Activated CD8-positive, alpha-beta T cell treated with anti-CD3 and anti-CD28 coated beads, Interleukin-2, amount 10 ng/mL, durations not matched to agents 7 days and 5 days (primary cell): ENCODE measurements around the gene MOV10. TPM values are rescaled to one million over a fixed set of nuclear protein-coding genes. Genes with fewer than 3 reads are reported as not detected.

ENCODE experiments used
- ATAC-seq: fragments of 150-1000 bp; cut with Tn5 transposase; one replicate; pipeline ENCODE4 v1.10.0; 2021; ENCODE audit warnings: moderate library complexity
- CTCF ChIA-PET: fragments of 350-600 bp; sonication (Branson Sonifier 250); formaldehyde crosslinking; loops from one replicate; lab custom pipeline; 2021; ENCODE audit warnings: antibody characterized with exemption; lab: Charles Lee
- POLR2A ChIA-PET: fragments of 350-600 bp; sonication (Branson Sonifier 250); formaldehyde crosslinking; loops from one replicate; lab custom pipeline; 2021; ENCODE audit warnings: antibody characterized with exemption; lab: Charles Lee
- DNase-seq: peaks from one replicate; pipeline ENCODE4 v3.0.0-alpha.2; 2020
- H3K27ac Mint-ChIP-seq: one replicate; pipeline ENCODE4 v1.8.0; 2021; ENCODE audit warnings: mild to moderate bottlenecking, mixed read lengths
- H3K27me3 Mint-ChIP-seq: one replicate; pipeline ENCODE4 v1.8.0; 2021; ENCODE audit warnings: low read depth, mixed read lengths
- H3K36me3 Mint-ChIP-seq: one replicate; pipeline ENCODE4 v1.8.0; 2021; ENCODE audit warnings: low read depth, mixed read lengths
- H3K4me1 Mint-ChIP-seq: one replicate; pipeline ENCODE4 v1.8.0; 2021; ENCODE audit warnings: low read depth, mixed read lengths
- H3K4me3 Mint-ChIP-seq: one replicate; pipeline ENCODE4 v1.8.0; 2021; ENCODE audit warnings: mild to moderate bottlenecking, mixed read lengths
- H3K9me3 Mint-ChIP-seq: one replicate; pipeline ENCODE4 v1.8.0; 2022; ENCODE audit warnings: mixed read lengths; ENCODE audit not compliant: insufficient read depth
- total RNA-seq, 2 experiments: library from RNA; stranded (reverse); gene quantifications; one replicate each; pipeline ENCODE4 v1.2.3, GENCODE V29; 2021

MOV10 gene
- total RNA-seq, 2 experiments from 2014 or later, result 120 TPM

- DNase-seq, result no peak
- Mint-ChIP-seq H3K9me3 (no peaks in the 10 kb centered on the region), H3K36me3 (peaks cover 56% of the 10 kb centered on the region), H3K4me1 (peaks cover 44% of the 10 kb centered on the region), H3K27ac (peak overlapping the region; percentile 84), H3K27me3 (no peaks in the 10 kb centered on the region), H3K4me3 (peak overlapping the region; percentile 79)
- CTCF ChIA-PET, result interaction anchor here (1.2 to 4.3 kb wide), 5 partner anchors 25 to 174 kb away, joined by 3 to 19 read pairs (median 17); partner anchors contain the start of gene PPM1J
- no peak for ATAC-seq
- POLR2A ChIA-PET, result interaction anchor here (1.2 to 4.6 kb wide), 9 partner anchors 17 to 57 kb away, joined by 3 to 46 read pairs (median 10); partner anchors contain the start of genes CAPZA1 and ST7L
Observed at GRCh38 chr1:112675728-112676381, 1.4 kb downstream of the MOV10 start.

DNA sequence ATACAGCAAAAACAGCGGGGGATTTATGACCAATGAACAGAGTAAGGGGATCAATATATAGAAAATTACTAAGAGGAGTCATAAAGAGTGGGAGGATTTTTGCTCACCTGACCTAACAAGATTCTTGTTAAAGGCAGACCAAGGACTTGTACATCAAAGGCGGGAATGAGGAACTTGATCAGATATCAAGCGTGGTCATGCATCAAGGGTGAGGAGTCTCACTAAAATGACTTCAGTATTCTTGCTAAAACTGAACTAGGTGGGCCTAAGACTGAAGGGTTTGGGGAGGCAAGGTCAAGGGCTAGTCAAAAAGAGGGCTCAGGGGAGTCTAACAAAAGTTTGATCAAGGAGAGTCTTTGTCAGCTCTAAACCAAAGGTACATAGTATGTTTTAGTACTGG lies 2.1 kb downstream of the MOV10 start:
- ChIA-PET POLR2A (interaction anchor here (3.2 kb wide), 1 partner anchor 28 kb away, joined by 21 read pairs; no protein-coding TSS in a partner anchor), CTCF (interaction anchor here (3.5 to 4.3 kb wide), 2 partner anchors 32 to 39 kb away, joined by 17 to 19 read pairs; partner anchors contain the start of gene PPM1J)
- Mint-ChIP-seq H3K4me1 (peaks cover 44% of the 10 kb centered on the region), H3K9me3 (no peaks in the 10 kb centered on the region), H3K4me3 (no peak overlapping the region), H3K27ac (no peak overlapping the region), H3K27me3 (no peaks in the 10 kb centered on the region), H3K36me3 (peaks cover 52% of the 10 kb centered on the region)
- no peak for DNase-seq
- no peak for ATAC-seq

GRCh38 chr1:112677501-112677900 lies 3.0 kb downstream of the MOV10 start:
- Mint-ChIP-seq H3K27me3 (no peaks in the 10 kb centered on the region), H3K36me3 (peaks cover 43% of the 10 kb centered on the region), H3K4me1 (peaks cover 41% of the 10 kb centered on the region), H3K9me3 (no peaks in the 10 kb centered on the region), H3K4me3 (no peak overlapping the region), H3K27ac (no peak overlapping the region)
- DNase-seq (no peak), ATAC-seq (no peak)
- CTCF ChIA-PET, result no interaction called here
- POLR2A ChIA-PET, result no interaction called here

- DNase-seq (no peak), ATAC-seq (no peak)
- POLR2A ChIA-PET, result no interaction called here
- no peaks in the 10 kb centered on the region for H3K9me3 Mint-ChIP-seq
- H3K4me1 Mint-ChIP-seq, result peaks cover 30% of the 10 kb centered on the region
- H3K27me3 Mint-ChIP-seq, result no peaks in the 10 kb centered on the region
- peaks cover 34% of the 10 kb centered on the region for H3K36me3 Mint-ChIP-seq
- CTCF ChIA-PET, result no interaction called here
- no peak overlapping the region for H3K27ac Mint-ChIP-seq
- no peak overlapping the region for H3K4me3 Mint-ChIP-seq
Observed at GRCh38 chr1:112678605-112679004, 4.1 kb downstream of the MOV10 start.

- Mint-ChIP-seq H3K27me3 (no peaks in the 10 kb centered on the region), H3K4me3 (no peak overlapping the region), H3K36me3 (peaks cover 16% of the 10 kb centered on the region), H3K27ac (no peak overlapping the region), H3K9me3 (no peaks in the 10 kb centered on the region), H3K4me1 (peaks cover 8% of the 10 kb centered on the region)
- POLR2A ChIA-PET, result no interaction called here
- ATAC-seq, result no peak
- CTCF ChIA-PET, result no interaction called here
- no peak for DNase-seq
Observed at GRCh38 chr1:112685913-112686312, 11.5 kb downstream of the MOV10 start.

DNA sequence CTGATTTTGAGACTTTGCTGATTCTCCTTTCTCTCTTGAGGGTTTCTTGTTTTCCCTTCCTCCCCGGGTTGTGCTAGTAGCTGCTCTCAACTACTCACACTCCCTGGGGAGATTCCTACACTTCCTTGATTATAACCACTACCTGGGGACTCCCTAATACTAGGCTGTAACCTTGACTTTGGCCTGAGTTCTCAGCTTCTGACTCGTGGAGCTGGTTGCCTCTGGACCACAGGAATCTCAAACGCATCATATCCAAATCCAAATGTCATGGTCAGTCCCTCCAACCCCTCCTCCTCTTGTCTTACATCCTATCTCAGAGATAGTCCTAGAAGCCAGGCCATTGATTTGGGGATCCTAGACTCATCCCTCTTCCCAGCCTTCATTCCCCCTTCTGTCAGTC lies 12.0 kb downstream of the MOV10 start:
- Mint-ChIP-seq H3K4me3 (no peak overlapping the region), H3K4me1 (peaks cover 8% of the 10 kb centered on the region), H3K9me3 (no peaks in the 10 kb centered on the region), H3K27me3 (no peaks in the 10 kb centered on the region), H3K36me3 (peaks cover 15% of the 10 kb centered on the region), H3K27ac (no peak overlapping the region)
- ChIA-PET POLR2A (interaction anchor here (0.5 kb wide), 1 partner anchor 13 kb away, joined by 3 read pairs; no protein-coding TSS in a partner anchor), CTCF (interaction anchor here (0.7 to 0.9 kb wide), 2 partner anchors 29 to 185 kb away, joined by 3 read pairs; no protein-coding TSS in a partner anchor)
- ATAC-seq (no peak), DNase-seq (no peak)

DNA sequence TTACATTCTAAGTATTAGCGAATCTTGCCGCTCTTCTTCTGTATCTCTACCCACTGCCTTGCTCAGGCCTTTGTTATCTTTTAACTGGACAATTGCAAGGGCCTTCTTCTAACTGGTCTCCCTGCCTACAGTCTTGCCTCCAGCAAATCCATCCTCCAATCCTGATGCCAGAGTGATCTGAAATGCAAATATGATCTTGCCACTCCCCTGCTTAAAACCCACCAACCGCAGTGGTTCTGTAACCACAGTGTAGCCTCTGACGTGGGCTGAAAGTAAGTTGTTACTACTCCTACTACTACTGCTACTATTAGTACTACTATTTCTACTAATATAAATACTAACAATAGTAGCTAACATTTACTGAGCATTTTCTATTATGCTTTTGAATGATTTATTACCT lies 12.4 kb downstream of the MOV10 start:
- no peak for DNase-seq
- Mint-ChIP-seq H3K4me1 (peaks cover 8% of the 10 kb centered on the region), H3K4me3 (no peak overlapping the region), H3K36me3 (peaks cover 17% of the 10 kb centered on the region), H3K9me3 (no peaks in the 10 kb centered on the region), H3K27me3 (no peaks in the 10 kb centered on the region), H3K27ac (no peak overlapping the region)
- ChIA-PET POLR2A (interaction anchor here (0.5 kb wide), 1 partner anchor 13 kb away, joined by 3 read pairs; no protein-coding TSS in a partner anchor), CTCF (interaction anchor here (0.7 to 0.9 kb wide), 2 partner anchors 29 to 185 kb away, joined by 3 read pairs; no protein-coding TSS in a partner anchor)
- no peak for ATAC-seq

DNA sequence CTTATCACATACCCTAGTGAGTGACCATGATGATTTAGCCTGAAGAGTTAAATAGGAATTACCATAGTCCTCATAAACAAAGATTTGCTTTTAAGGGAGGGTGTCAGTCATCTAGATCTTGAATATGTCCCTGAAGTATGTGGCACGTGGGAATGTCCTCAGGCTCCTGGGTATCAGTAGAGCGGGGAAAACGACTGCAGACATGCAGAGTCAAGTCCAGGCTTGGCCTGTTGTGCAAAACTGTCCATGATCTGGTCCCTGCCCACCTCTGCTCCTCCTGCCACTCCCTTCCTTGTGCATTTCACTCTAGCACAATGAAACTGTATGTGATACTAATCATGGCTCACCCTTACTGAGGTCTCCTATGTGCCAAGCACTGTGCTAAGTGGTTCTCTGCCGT lies 12.9 kb downstream of the MOV10 start:
- CTCF ChIA-PET, result interaction anchor here (0.9 kb wide), 1 partner anchor 29 kb away, joined by 3 read pairs; no protein-coding TSS in a partner anchor
- H3K4me1 Mint-ChIP-seq, result peaks cover 8% of the 10 kb centered on the region
- POLR2A ChIA-PET, result no interaction called here
- ATAC-seq, result no peak
- peaks cover 20% of the 10 kb centered on the region for H3K36me3 Mint-ChIP-seq
- H3K9me3 Mint-ChIP-seq, result no peaks in the 10 kb centered on the region
- no peak overlapping the region for H3K27ac Mint-ChIP-seq
- no peak for DNase-seq
- H3K27me3 Mint-ChIP-seq, result no peaks in the 10 kb centered on the region
- H3K4me3 Mint-ChIP-seq, result no peak overlapping the region

GRCh38 chr1:112687785-112688496 lies 13.5 kb downstream of the MOV10 start:
- no peak for ATAC-seq
- DNase-seq, result no peak
- CTCF ChIA-PET, result no interaction called here
- H3K9me3 Mint-ChIP-seq, result no peaks in the 10 kb centered on the region
- peak overlapping the region; percentile 7 for H3K27ac Mint-ChIP-seq
- no peaks in the 10 kb centered on the region for H3K27me3 Mint-ChIP-seq
- POLR2A ChIA-PET, result no interaction called here
- peaks cover 8% of the 10 kb centered on the region for H3K4me1 Mint-ChIP-seq
- H3K36me3 Mint-ChIP-seq, result peaks cover 23% of the 10 kb centered on the region
- H3K4me3 Mint-ChIP-seq, result no peak overlapping the region

DNA sequence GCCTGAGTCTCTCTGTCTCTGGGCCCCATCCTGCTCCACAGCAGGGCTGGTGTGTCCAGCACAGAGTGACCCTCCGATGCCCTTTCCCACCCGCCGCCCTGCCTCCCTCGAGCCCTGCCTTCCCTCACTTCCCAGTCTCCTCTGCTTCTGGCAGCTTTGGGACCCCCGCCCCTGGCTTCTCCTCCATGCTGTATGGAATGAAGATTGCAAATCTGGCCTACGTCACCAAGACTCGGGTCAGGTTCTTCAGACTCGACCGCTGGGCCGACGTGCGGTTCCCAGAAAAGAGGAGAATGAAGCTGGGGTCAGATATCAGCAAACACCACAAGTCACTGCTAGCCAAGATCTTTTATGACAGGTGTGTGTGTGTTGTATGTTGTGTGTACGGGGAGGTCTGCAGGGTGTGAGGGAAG lies 14.3 kb downstream of the MOV10 start:
- H3K4me1 Mint-ChIP-seq, result peaks cover 8% of the 10 kb centered on the region
- DNase-seq (no peak), ATAC-seq (no peak)
- CTCF ChIA-PET, result no interaction called here
- H3K4me3 Mint-ChIP-seq, result no peak overlapping the region
- H3K27ac Mint-ChIP-seq, result no peak overlapping the region
- H3K36me3 Mint-ChIP-seq, result peaks cover 26% of the 10 kb centered on the region
- POLR2A ChIA-PET, result no interaction called here
- H3K9me3 Mint-ChIP-seq, result no peaks in the 10 kb centered on the region
- H3K27me3 Mint-ChIP-seq, result no peaks in the 10 kb centered on the region

- no peak for ATAC-seq
- H3K36me3 Mint-ChIP-seq, result peaks cover 26% of the 10 kb centered on the region
- ChIA-PET POLR2A (no interaction called here), CTCF (no interaction called here)
- H3K4me1 Mint-ChIP-seq, result peaks cover 8% of the 10 kb centered on the region
- no peaks in the 10 kb centered on the region for H3K27me3 Mint-ChIP-seq
- H3K27ac Mint-ChIP-seq, result no peak overlapping the region
- no peaks in the 10 kb centered on the region for H3K9me3 Mint-ChIP-seq
- DNase-seq, result no peak
- no peak overlapping the region for H3K4me3 Mint-ChIP-seq
Observed at GRCh38 chr1:112689196-112689841, 14.9 kb downstream of the MOV10 start.
